ENCODE results near the gene PTPRM. TPM values are rescaled to one million over a fixed set of nuclear protein-coding genes. Genes with fewer than 3 reads are reported as not detected.

PTPRM gene
- total RNA-seq, 4 donors from 2014 or later, result 81.5 to 98.9 (median 86.8) TPM

DNA sequence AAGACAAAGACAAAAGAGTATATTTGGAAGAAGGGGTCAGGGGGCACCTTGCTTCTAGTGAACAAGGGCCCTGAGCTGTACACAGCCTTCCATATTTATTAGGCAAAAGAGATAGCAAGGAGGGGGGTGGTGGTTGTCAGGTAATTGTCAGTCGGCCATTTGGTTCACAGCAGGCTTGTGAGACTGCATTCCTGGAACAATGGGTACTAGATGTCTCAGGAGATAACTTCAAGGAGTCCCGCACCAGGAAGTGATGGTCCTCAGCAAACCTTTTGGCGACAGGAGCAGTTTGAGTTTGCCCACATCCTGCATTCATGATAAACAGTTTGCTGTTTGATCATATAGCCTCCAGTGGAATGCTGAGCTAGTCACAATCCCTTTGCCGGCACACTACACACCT lies 665.7 kb downstream of the PTPRM start:
- H3K36me3 ChIP-seq, result peaks cover 0 to 7% of the 10 kb centered on the region in 2 donors
- 86% methylated on average over 2 to 4 of the region's 4 CpGs for WGBS, 2 donors (ENCODE audit: low coverage in 1 of 2)
- ATAC-seq, result no peak
- H3K4me3 ChIP-seq, result no peak overlapping the region
- H3K9me3 ChIP-seq, result no peaks in the 10 kb centered on the region
- no peak overlapping the region for H3K27ac ChIP-seq
- no peak for TF ChIP-seq EP300 (IDR thresholded peaks at IDR 0.05)
- no peak for TF ChIP-seq POLR2A (IDR thresholded peaks at IDR 0.05)
- TF ChIP-seq POLR2AphosphoS5 (IDR thresholded peaks at IDR 0.05), result no peak
- TF ChIP-seq, protein P1, sequence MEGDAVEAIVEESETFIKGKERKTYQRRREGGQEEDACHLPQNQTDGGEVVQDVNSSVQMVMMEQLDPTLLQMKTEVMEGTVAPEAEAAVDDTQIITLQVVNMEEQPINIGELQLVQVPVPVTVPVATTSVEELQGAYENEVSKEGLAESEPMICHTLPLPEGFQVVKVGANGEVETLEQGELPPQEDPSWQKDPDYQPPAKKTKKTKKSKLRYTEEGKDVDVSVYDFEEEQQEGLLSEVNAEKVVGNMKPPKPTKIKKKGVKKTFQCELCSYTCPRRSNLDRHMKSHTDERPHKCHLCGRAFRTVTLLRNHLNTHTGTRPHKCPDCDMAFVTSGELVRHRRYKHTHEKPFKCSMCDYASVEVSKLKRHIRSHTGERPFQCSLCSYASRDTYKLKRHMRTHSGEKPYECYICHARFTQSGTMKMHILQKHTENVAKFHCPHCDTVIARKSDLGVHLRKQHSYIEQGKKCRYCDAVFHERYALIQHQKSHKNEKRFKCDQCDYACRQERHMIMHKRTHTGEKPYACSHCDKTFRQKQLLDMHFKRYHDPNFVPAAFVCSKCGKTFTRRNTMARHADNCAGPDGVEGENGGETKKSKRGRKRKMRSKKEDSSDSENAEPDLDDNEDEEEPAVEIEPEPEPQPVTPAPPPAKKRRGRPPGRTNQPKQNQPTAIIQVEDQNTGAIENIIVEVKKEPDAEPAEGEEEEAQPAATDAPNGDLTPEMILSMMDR (IDR thresholded peaks at IDR 0.05), result no peak
- H3K27me3 ChIP-seq, result no peaks in the 10 kb centered on the region
- no peaks in the 10 kb centered on the region for H3K4me1 ChIP-seq

DNA sequence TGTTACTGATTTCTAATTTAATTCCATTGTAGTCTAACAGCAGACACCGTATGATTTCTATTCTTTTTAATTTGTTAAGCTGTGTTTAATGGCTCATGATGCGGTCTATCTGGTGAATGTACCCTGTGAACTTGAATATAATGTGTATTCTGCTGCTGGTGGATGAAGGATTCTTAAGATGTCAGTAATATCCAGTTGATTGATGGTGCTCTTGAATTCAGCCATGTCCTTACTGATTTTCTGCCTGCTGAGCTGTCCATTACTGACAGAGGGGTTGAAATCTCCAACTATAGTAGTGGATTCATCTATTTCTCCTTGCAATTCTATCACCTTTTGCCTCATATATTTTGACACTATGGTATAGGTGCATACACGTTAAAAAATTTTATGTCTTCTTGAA lies 668.8 kb downstream of the PTPRM start:
- no peak overlapping the region for H3K4me3 ChIP-seq
- 88 to 89% methylated on average over 3 of the region's 3 CpGs for WGBS, 2 donors (ENCODE audit: low coverage in 1 of 2)
- no peak overlapping the region for H3K27ac ChIP-seq
- no peak for ATAC-seq
- no peaks in the 10 kb centered on the region for H3K9me3 ChIP-seq
- no peaks in the 10 kb centered on the region for H3K27me3 ChIP-seq
- peaks cover 0 to 7% of the 10 kb centered on the region in 2 donors for H3K36me3 ChIP-seq
- H3K4me1 ChIP-seq, result no peaks in the 10 kb centered on the region
- TF ChIP-seq EP300 (IDR thresholded peaks at IDR 0.05) (no peak), POLR2AphosphoS5 (IDR thresholded peaks at IDR 0.05) (no peak), POLR2A (IDR thresholded peaks at IDR 0.05) (no peak)
- TF ChIP-seq, protein P1 (IDR thresholded peaks at IDR 0.05), result no peak

DNA sequence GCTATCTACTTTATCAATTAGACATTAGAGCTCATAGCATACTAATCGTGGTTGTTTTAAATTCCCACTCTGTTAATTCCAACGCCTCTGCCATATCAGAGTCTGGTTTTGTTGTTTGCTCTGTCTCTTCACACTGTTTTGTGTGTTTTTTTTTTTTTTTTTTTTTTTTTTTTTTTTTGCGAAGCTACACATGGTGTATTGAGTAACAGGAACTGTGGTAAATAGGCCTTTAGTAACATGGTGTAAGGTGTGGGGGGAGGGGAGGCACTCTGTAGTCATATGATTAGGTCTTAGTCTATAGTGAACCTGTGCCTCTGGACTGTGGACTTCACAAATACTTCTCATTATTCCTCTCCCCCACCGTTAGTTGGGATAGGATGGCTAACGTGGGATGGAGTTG lies 671.4 kb downstream of the PTPRM start:
- TF ChIP-seq, protein P1 (IDR thresholded peaks at IDR 0.05), result no peak
- TF ChIP-seq POLR2A (IDR thresholded peaks at IDR 0.05), result no peak
- TF ChIP-seq EP300 (IDR thresholded peaks at IDR 0.05), result no peak
- no peak for TF ChIP-seq POLR2AphosphoS5 (IDR thresholded peaks at IDR 0.05)
- Histone ChIP-seq H3K36me3 (no peaks in the 10 kb centered on the region), H3K27ac (no peak overlapping the region), H3K9me3 (no peaks in the 10 kb centered on the region), H3K4me3 (no peak overlapping the region), H3K27me3 (no peaks in the 10 kb centered on the region), H3K4me1 (peaks cover 0 to 10% (median 0%) of the 10 kb centered on the region in 3 donors)
- ATAC-seq, result no peak
- WGBS, 2 donors (ENCODE audit: low coverage in 1 of 2), result 92 to 100% methylated on average over 1 to 5 of the region's 5 CpGs

DNA sequence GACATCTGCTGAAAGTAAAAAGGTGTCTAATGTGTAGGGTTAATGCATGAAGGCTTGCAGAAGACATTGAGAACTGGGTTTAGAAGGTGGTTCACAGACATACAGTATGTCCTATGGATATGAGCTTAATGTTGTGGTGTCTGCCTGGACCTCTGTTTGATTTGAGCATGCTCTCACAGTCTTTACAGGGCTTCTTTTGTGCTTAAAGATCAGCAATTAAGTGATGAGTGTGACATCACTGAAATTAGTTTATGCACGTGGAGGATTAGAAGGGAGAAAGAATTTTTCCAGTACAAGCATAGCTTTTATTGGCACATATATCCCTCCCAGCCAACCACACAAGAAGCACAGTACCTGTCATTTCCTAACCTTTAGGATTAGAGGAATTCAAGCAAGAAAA lies 674.6 kb downstream of the PTPRM start:
- Histone ChIP-seq H3K4me1 (peaks cover 0 to 10% (median 0%) of the 10 kb centered on the region in 3 donors), H3K27ac (no peak overlapping the region), H3K4me3 (no peak overlapping the region), H3K27me3 (no peaks in the 10 kb centered on the region), H3K9me3 (no peaks in the 10 kb centered on the region), H3K36me3 (peaks cover 0 to 20% of the 10 kb centered on the region in 2 donors)
- TF ChIP-seq POLR2AphosphoS5 (IDR thresholded peaks at IDR 0.05), result no peak
- no peak for TF ChIP-seq POLR2A (IDR thresholded peaks at IDR 0.05)
- TF ChIP-seq, protein P1 (IDR thresholded peaks at IDR 0.05), result no peak
- TF ChIP-seq EP300 (IDR thresholded peaks at IDR 0.05), result no peak
- 40% methylated on average over 1 of the region's 1 CpG; no CpG with 5 or more reads in 1 of the 2 donors for WGBS, 2 donors (ENCODE audit: low coverage in 1 of 2)
- ATAC-seq, result no peak

DNA sequence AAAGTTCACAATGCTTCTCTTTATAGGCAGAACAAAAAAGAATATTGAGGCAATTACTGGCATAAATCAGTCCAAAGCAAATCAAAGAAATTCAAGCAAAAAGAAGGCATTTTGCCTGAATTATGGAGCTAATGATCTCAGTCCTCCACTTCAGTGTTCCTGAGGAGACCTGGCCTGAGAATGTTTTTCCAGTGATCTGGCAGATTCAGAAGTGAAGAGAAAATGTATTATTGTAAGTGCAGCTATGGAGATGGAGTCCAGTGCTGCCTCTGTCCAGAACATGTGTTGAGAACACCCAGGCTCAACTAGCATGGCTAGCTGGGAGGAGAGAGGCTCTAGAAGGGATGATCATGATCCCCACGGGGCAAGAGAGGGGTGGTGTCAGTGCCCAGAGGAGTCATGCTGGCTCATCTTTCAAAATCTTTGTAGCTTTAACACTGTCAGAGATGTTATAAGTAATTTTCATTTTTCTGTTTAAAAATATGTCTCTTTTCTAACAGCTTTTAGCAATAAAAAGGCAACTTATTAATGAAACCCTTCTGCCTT lies 675.1 kb downstream of the PTPRM start:
- H3K36me3 ChIP-seq, result peaks cover 0 to 20% of the 10 kb centered on the region in 2 donors
- H3K4me3 ChIP-seq, result no peak overlapping the region
- H3K27ac ChIP-seq, result no peak overlapping the region
- H3K9me3 ChIP-seq, result no peaks in the 10 kb centered on the region
- no peaks in the 10 kb centered on the region for H3K27me3 ChIP-seq
- no peak for ATAC-seq
- peaks cover 0 to 10% (median 0%) of the 10 kb centered on the region in 3 donors for H3K4me1 ChIP-seq
- TF ChIP-seq POLR2A (IDR thresholded peaks at IDR 0.05), result no peak
- TF ChIP-seq EP300 (IDR thresholded peaks at IDR 0.05), result no peak
- TF ChIP-seq, protein P1 (IDR thresholded peaks at IDR 0.05), result no peak
- TF ChIP-seq POLR2AphosphoS5 (IDR thresholded peaks at IDR 0.05), result no peak
- WGBS, 2 donors (ENCODE audit: low coverage in 1 of 2), result 27% methylated on average over 1 of the region's 1 CpG; no CpG with 5 or more reads in 1 of the 2 donors

Data from gastroesophageal sphincter (tissue), 4 donors.